Natural killer cell (primary cell): Measurements from ENCODE around the gene NAV3. TPM values are rescaled to one million over a fixed set of nuclear protein-coding genes. Genes with fewer than 3 reads are reported as not detected.

Experiments used
- ATAC-seq, 3 donors: fragments of 150-1000 bp in 2 of 3; fragments of 200-7000 bp in 1 of 3; cut with Tn5 transposase; 1 replicate in 1 of 3; 2 replicates in 2 of 3; pipeline ENCODE4 v1.10.0; 2021; ENCODE audit warnings: mild to moderate bottlenecking in 2 of 3, moderate library complexity in 2 of 3
- DNase-seq, 2 donors: peaks; one replicate each; pipeline versions ENCODE4 v3.0.0 to v3.0.0-alpha.2; 2013 to 2021; ENCODE audit warnings: mixed read lengths in 1 of 2
- H3K27ac ChIP-seq: one replicate; pipeline ENCODE4 v1.5.1; 2013; ENCODE audit warnings: mild to moderate bottlenecking, low read length
- H3K27me3 ChIP-seq: one replicate; pipeline ENCODE4 v1.6.1; 2013; ENCODE audit warnings: low read length; ENCODE audit not compliant: control insufficient read depth, insufficient read depth
- H3K36me3 ChIP-seq: one replicate; pipeline ENCODE4 v1.6.1; 2013; ENCODE audit warnings: low read length; ENCODE audit not compliant: control insufficient read depth, insufficient read depth
- H3K4me1 ChIP-seq: one replicate; pipeline ENCODE4 v1.6.1; 2013; ENCODE audit warnings: low read length; ENCODE audit not compliant: control insufficient read depth, insufficient read depth
- H3K4me3 ChIP-seq: one replicate; pipeline ENCODE4 v1.5.1; 2013; ENCODE audit warnings: low read length
- H3K9me3 ChIP-seq: one replicate; pipeline ENCODE4 v1.6.1; 2013; ENCODE audit warnings: low read length; ENCODE audit not compliant: control insufficient read depth, insufficient read depth
- H3K27ac Mint-ChIP-seq, 2 donors: one replicate each; pipeline ENCODE4 v1.8.0; 2022; ENCODE audit warnings: mild to moderate bottlenecking in 2 of 2, mixed read lengths in 2 of 2, moderate library complexity in 1 of 2
- H3K27me3 Mint-ChIP-seq, 2 donors: one replicate each; pipeline ENCODE4 v1.8.0; 2022; ENCODE audit warnings: low read depth in 2 of 2, mixed read lengths in 2 of 2
- H3K36me3 Mint-ChIP-seq: one replicate; pipeline ENCODE4 v1.8.0; 2022; ENCODE audit warnings: mixed read lengths
- H3K4me1 Mint-ChIP-seq, 2 donors: one replicate each; pipeline ENCODE4 v1.8.0; 2022; ENCODE audit warnings: mixed read lengths in 2 of 2
- H3K4me3 Mint-ChIP-seq: one replicate; pipeline ENCODE4 v1.8.0; 2022; ENCODE audit warnings: mild to moderate bottlenecking, moderate library complexity, mixed read lengths
- H3K9me3 Mint-ChIP-seq, 2 donors: one replicate each; pipeline ENCODE4 v1.8.0; 2022; ENCODE audit warnings: mixed read lengths in 2 of 2
- WGBS: methylation state at CpG from one replicate; pipeline ENCODE4 v1.1.7; 2013; ENCODE audit warnings: missing lambda C conversion rate; ENCODE audit not compliant: insufficient coverage; 5-methylcytosine and 5-hydroxymethylcytosine counted together
- intact Hi-C: fragments of 100-400 bp; cut with micrococcal nuclease; formaldehyde crosslinking; loops from one replicate; pipeline ENCODE4 v1.14.2; 2022
- total RNA-seq, 4 donors: library from RNA; stranded (reverse); fragments of 120-200 nt in 1 of 4; gene quantifications; one replicate each; pipeline versions ENCODE4 v1.2.3 to v1.2.4, GENCODE V29; 2013 to 2022
- TF ChIP-seq, protein P1 (sequence below): fragments of 200-600 bp; IDR thresholded peaks from one replicate; pipeline ENCODE4 v1.8.0; 2022; ENCODE audit warnings: antibody characterized with exemption

Gene NAV3
- total RNA-seq, 3 donors from 2014 or later (not counting 1 experiment from before 2014, with no cell fraction given), result not detected

DNA sequence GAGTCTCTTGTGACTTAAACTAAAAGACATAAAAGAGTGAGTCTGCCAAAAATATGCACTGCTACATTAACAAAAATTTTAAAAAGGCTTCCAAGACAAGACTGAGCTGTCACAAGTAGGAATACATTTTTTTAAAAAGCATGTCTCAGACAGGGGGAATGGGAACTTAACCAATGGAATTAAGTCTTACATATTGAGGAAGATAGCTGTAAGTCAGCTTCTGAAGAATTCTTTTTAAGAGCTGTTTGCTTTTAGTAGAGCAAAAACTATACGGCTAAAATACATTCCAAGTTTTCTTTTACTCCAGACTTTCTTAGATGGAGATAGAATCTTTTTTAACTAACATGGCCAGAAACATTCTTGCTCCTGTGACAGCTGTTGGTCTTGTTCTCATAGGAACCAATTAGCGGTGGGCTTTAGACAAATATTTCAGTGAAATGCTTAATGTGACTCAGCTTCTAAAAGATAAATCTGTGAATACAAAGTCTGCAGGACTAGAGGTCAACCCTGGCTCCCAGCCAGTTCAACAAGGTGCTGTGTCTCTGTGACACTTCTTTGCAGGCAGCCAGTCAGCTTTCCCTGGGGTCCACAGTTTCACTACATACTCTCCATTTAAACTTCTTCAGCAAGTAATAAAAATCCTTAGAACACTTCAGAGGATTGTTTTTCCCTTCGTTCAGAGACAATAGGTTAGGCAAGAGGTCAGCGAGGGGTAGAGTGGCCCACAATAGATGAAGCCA lies 187.6 kb downstream of the NAV3 start:
- intact Hi-C loops, result no loop called here
- no peaks in the 10 kb centered on the region for H3K36me3 Mint-ChIP-seq
- H3K4me3 ChIP-seq, result no peak overlapping the region
- TF ChIP-seq, protein P1, sequence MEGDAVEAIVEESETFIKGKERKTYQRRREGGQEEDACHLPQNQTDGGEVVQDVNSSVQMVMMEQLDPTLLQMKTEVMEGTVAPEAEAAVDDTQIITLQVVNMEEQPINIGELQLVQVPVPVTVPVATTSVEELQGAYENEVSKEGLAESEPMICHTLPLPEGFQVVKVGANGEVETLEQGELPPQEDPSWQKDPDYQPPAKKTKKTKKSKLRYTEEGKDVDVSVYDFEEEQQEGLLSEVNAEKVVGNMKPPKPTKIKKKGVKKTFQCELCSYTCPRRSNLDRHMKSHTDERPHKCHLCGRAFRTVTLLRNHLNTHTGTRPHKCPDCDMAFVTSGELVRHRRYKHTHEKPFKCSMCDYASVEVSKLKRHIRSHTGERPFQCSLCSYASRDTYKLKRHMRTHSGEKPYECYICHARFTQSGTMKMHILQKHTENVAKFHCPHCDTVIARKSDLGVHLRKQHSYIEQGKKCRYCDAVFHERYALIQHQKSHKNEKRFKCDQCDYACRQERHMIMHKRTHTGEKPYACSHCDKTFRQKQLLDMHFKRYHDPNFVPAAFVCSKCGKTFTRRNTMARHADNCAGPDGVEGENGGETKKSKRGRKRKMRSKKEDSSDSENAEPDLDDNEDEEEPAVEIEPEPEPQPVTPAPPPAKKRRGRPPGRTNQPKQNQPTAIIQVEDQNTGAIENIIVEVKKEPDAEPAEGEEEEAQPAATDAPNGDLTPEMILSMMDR, result no peak
- 84% methylated on average over 3 of the region's 4 CpGs for WGBS
- no peaks in the 10 kb centered on the region for H3K9me3 ChIP-seq
- no peaks in the 10 kb centered on the region for H3K27me3 ChIP-seq
- H3K27ac ChIP-seq, result no peak overlapping the region
- DNase-seq (no peak), ATAC-seq (no peak)
- H3K27me3 Mint-ChIP-seq, result no peaks in the 10 kb centered on the region
- no peaks in the 10 kb centered on the region for H3K4me1 ChIP-seq
- no peaks in the 10 kb centered on the region for H3K36me3 ChIP-seq
- no peak overlapping the region for H3K4me3 Mint-ChIP-seq
- H3K27ac Mint-ChIP-seq, result no peak overlapping the region
- no peaks in the 10 kb centered on the region for H3K4me1 Mint-ChIP-seq
- H3K9me3 Mint-ChIP-seq, result peaks cover 11 to 15% of the 10 kb centered on the region in 2 donors

DNA sequence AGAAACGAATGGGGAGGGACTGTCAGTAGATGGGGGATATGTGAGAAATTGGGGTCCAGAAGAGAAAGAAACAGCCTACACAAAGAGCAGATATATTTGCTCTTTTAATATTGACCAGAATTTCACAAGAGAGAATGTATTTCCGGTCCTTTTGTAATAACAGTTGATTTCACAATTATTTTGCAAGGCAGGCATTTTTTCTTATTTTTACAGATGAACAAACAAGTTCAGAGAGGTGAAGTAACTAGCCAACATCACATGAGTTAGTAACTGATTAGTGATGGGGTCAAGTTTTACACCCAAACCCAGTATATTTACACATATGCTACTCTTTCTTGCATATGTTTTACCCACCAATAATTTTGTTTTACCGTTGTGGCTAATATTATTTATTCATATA lies 188.2 kb downstream of the NAV3 start:
- 17% methylated on average over 1 of the region's 3 CpGs for WGBS
- Mint-ChIP-seq H3K4me1 (no peaks in the 10 kb centered on the region), H3K27me3 (no peaks in the 10 kb centered on the region), H3K36me3 (no peaks in the 10 kb centered on the region), H3K9me3 (peaks cover 12 to 16% of the 10 kb centered on the region in 2 donors), H3K4me3 (no peak overlapping the region), H3K27ac (no peak overlapping the region)
- H3K27ac ChIP-seq, result no peak overlapping the region
- ATAC-seq (no peak), DNase-seq (no peak)
- TF ChIP-seq, protein P1, result no peak
- H3K4me3 ChIP-seq, result no peak overlapping the region
- intact Hi-C loops, result no loop called here
- no peaks in the 10 kb centered on the region for H3K27me3 ChIP-seq
- H3K36me3 ChIP-seq, result no peaks in the 10 kb centered on the region
- H3K9me3 ChIP-seq, result no peaks in the 10 kb centered on the region
- H3K4me1 ChIP-seq, result no peaks in the 10 kb centered on the region

DNA sequence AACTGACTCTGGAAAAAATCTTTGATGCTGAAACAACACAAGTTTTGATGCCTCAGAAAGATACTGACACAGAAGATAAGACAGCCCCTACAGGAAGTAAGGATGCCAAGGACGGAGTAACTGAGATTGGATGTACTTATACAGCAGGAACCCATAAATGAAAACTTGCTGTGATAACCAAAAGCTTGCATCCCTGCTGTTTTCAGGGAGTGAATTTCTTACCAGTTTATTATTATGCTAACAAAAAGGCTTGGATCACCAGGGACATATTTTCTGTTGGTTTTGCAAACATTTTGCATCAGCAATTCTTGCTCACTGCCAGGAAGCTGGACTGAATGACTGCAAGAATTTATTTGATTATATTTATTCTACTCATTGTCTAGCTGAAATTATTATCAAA lies 197.7 kb downstream of the NAV3 start:
- H3K27ac ChIP-seq, result no peak overlapping the region
- no peak overlapping the region for H3K27ac Mint-ChIP-seq
- ATAC-seq, result no peak
- H3K4me1 Mint-ChIP-seq, result no peaks in the 10 kb centered on the region
- no peaks in the 10 kb centered on the region for H3K4me1 ChIP-seq
- H3K27me3 ChIP-seq, result no peaks in the 10 kb centered on the region
- H3K9me3 ChIP-seq, result no peaks in the 10 kb centered on the region
- no peak for DNase-seq
- H3K36me3 ChIP-seq, result no peaks in the 10 kb centered on the region
- no peak overlapping the region for H3K4me3 ChIP-seq
- no peak overlapping the region for H3K4me3 Mint-ChIP-seq
- TF ChIP-seq, protein P1, result no peak
- H3K36me3 Mint-ChIP-seq, result no peaks in the 10 kb centered on the region
- peaks cover 12 to 24% of the 10 kb centered on the region in 2 donors for H3K9me3 Mint-ChIP-seq
- no peaks in the 10 kb centered on the region for H3K27me3 Mint-ChIP-seq
- WGBS, result 87% methylated on average over 1 of the region's 1 CpG
- intact Hi-C loops, result no loop called here

DNA sequence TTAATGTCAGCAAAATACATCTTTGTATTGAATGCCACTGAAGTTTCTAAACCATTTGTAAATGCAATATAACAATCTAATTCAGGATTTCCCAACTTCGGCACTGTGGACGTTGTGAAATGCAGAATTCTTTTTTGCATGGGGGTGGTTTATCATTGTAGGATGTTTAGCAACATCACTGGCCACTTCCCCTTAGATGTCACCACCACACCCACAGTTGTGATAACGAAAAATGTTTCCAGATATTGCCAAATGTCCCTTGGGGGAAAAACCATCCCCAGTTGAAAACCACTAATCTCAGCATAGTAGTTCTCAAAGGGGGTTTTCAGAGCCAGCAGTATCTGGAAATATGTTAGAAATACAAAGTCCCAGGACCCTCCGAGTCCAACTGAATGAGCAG lies 203.3 kb downstream of the NAV3 start:
- DNase-seq (no peak), ATAC-seq (peak in 1 of 3 donors; percentile 39)
- H3K27me3 Mint-ChIP-seq, result no peaks in the 10 kb centered on the region
- Histone ChIP-seq H3K27me3 (no peaks in the 10 kb centered on the region), H3K9me3 (peaks cover 3% of the 10 kb centered on the region), H3K4me3 (no peak overlapping the region), H3K36me3 (no peaks in the 10 kb centered on the region), H3K27ac (no peak overlapping the region), H3K4me1 (no peaks in the 10 kb centered on the region)
- H3K36me3 Mint-ChIP-seq, result no peaks in the 10 kb centered on the region
- no peak overlapping the region for H3K4me3 Mint-ChIP-seq
- WGBS, result 69% methylated on average over 2 of the region's 4 CpGs
- no peak overlapping the region for H3K27ac Mint-ChIP-seq
- intact Hi-C loops, result no loop called here
- H3K9me3 Mint-ChIP-seq, result peaks cover 7 to 12% of the 10 kb centered on the region in 2 donors
- TF ChIP-seq, protein P1, result no peak
- H3K4me1 Mint-ChIP-seq, result no peaks in the 10 kb centered on the region
